ENCODE data around the gene RNU1-1. TPM values are rescaled to one million over a fixed set of nuclear protein-coding genes. Genes with fewer than 3 reads are reported as not detected.
A peak's percentile ranks its signal among the peaks of the same experiment; 100 is the strongest.
"Not testable (repeated sequence)": the region's sequence is repeated elsewhere in the genome, so short reads cannot be mapped to it uniquely, and the experiment has no call there.

RNU1-1 gene
- total and polyA plus RNA-seq, 9 of the 15 experiments (the other 6 are each of a cell fraction or from before 2014, with no cell fraction given) = under 0.01 to 32,823 (median 2,538) TPM; not detected in 4

- TF ChIP-seq PATZ1 (CRISPR knock-in tag; IDR thresholded peaks at IDR 0.05; ENCODE audit: borderline replicate concordance) (peak; percentile 82; the same call in 1 of the 2 replicates), ETV1 (tag; conservative IDR thresholded peaks at IDR 0.05; ENCODE audit: low read depth) (0 out of 2 replicates have a peak, but pooled peaks have one; percentile 18), MECOM (CRISPR knock-in tag; IDR thresholded peaks at IDR 0.05) (peak; percentile 71), ID3 (CRISPR knock-in tag; IDR thresholded peaks at IDR 0.05) (peak; percentile 15; the same call in 1 of the 2 replicates), ID3 (tag; IDR thresholded peaks at IDR 0.05) (peak; percentile 86), ZNF75A (CRISPR knock-in tag; IDR thresholded peaks at IDR 0.05) (0 out of 2 replicates have a peak, but pooled peaks have one; percentile 23), ZNF76 (CRISPR knock-in tag; IDR thresholded peaks at IDR 0.05; ENCODE audit: borderline replicate concordance) (0 out of 2 replicates have a peak, but pooled peaks have one; percentile 51), CXXC5 (CRISPR knock-in tag; IDR thresholded peaks at IDR 0.05) (peak; percentile 64), ATF1 (tag; IDR thresholded peaks at IDR 0.05) (peak; percentile 29; the same call in 1 of the 2 replicates), PTTG1 (tag; IDR thresholded peaks at IDR 0.05; ENCODE audit: low read depth) (peak; percentile 94), ZNF584 (CRISPR knock-in tag; IDR thresholded peaks at IDR 0.05; ENCODE audit: low read depth) (peak; percentile 87; the same call in 1 of the 2 replicates), NFE2L1 (tag; IDR thresholded peaks at IDR 0.05; ENCODE audit: borderline replicate concordance, low read depth) (0 out of 2 replicates have a peak, but pooled peaks have one; percentile 14), ZNF639 (CRISPR knock-in tag; conservative IDR thresholded peaks at IDR 0.05 in 1 of 2, IDR thresholded peaks at IDR 0.05 in 1 of 2) (peak in 1 of 2 experiments; percentile 82; a peak in 2 of 4 replicates), ZNF644 (tag; IDR thresholded peaks at IDR 0.05; ENCODE audit: low read depth) (peak; percentile 93), HIVEP1 (CRISPR knock-in tag; IDR thresholded peaks at IDR 0.05) (0 out of 2 replicates have a peak, but pooled peaks have one; percentile 73), SNAPC5 (CRISPR knock-in tag; IDR thresholded peaks at IDR 0.05) (0 out of 2 replicates have a peak, but pooled peaks have one; percentile 22), HSF4 (CRISPR knock-in tag; IDR thresholded peaks at IDR 0.05; ENCODE audit: borderline replicate concordance) (peak; percentile 45; the same call in 1 of the 2 replicates), E4F1 (CRISPR knock-in tag; IDR thresholded peaks at IDR 0.05; ENCODE audit: borderline replicate concordance) (peak; percentile 70; the same call in 1 of the 2 replicates), ZNF766 (CRISPR knock-in tag; conservative IDR thresholded peaks at IDR 0.05) (peak; percentile 89)
- TF ChIP-seq ATF1 (CRISPR knock-in tag; IDR thresholded peaks at IDR 0.05) = not testable (repeated sequence)
Measured at GRCh38 chr1:16516694-16517410, 2.8 kb upstream of the RNU1-1 start (continued).
